ENCODE results near the gene TTC7B.

Gene TTC7B

DNA sequence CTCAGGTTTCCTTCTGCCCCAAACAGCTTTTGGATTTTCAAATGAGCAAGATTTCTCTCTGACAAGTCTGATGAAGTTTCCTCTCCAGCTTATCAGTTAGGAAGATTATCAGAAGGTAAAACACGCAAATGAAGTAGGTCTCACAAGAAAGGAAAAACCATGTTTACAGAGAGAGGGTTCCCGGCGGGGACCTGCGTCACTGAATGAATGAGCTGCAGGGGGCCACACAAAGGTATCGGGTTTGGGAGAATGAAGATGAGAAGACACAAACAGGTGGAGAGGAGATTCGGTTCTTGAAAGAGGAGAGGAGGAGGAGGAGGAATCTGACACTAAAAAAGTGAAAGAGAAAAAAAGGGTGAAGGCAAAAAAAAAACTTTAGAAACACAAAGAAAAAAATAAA, 210.8 kb downstream of the TTC7B start:
- TF ChIP-seq GATA3 (IDR thresholded peaks at IDR 0.05; ENCODE audit: low read depth, low read length), result no peak
- no peak for TF ChIP-seq GATA2 (IDR thresholded peaks at IDR 0.05; ENCODE audit: low read depth, low read length)

DNA sequence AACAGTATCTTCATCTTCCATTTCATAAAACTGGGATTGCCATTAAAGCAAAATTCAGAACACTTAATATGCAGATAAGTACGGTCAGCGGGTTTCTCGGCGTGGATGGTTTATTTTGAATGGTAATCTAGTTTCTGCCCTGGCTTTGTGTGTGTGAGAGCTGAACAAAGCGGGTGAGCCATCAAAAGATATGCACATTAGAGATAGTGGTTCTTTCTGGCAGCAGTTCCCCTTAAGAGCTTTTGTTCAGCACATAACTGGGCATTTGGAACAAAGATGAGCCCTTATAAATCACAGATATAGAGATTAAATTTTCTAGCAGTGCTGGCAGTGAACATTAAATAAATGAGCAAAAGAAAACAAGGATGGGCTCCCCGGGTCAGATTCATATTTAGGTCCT, 211.9 kb downstream of the TTC7B start:
- TF ChIP-seq GATA2 (IDR thresholded peaks at IDR 0.05; ENCODE audit: low read depth, low read length), result peak; percentile 81
- peak; percentile 66 for TF ChIP-seq GATA3 (IDR thresholded peaks at IDR 0.05; ENCODE audit: low read depth, low read length)

DNA sequence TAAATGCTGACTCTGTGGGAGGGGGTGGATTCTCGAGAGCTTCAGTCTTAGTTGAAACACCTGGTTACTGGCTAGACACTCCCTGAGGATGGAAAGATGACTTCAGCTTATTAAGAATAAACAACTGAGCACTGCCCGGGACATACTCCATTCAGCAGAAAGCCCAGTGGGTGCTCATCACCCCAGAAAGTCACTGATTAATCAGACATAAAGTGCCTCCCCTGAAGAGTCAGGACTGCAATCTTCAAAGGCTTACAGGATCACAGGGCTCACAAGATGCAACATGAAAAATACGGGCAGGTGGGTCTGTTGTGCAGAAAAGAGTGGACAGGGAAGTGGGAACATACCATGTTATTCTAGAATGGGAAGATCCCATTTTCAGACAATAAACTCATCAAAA, 212.4 kb downstream of the TTC7B start:
- no peak for TF ChIP-seq GATA2 (IDR thresholded peaks at IDR 0.05; ENCODE audit: low read depth, low read length)
- no peak for TF ChIP-seq GATA3 (IDR thresholded peaks at IDR 0.05; ENCODE audit: low read depth, low read length)

DNA sequence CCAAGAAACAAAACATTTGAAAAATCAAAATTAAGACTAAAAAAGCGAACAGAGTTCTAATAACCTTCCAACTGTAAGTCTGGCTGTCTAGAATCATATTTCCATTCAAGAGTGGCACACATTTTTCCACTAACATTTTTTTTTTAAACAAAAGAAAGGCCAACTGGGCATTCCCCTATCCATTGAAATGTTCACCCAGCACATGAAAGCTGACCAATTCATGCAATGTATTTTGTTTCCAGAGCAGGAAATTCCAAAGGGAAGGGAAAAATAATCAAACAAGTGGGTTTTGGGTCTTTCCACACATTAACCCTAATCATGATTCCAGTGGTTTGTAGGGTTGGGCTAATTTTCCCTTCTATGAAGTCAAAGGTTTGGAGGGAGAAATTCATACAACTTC, 212.9 kb downstream of the TTC7B start:
- TF ChIP-seq GATA2 (IDR thresholded peaks at IDR 0.05; ENCODE audit: low read depth, low read length) (no peak), GATA3 (IDR thresholded peaks at IDR 0.05; ENCODE audit: low read depth, low read length) (no peak)

DNA sequence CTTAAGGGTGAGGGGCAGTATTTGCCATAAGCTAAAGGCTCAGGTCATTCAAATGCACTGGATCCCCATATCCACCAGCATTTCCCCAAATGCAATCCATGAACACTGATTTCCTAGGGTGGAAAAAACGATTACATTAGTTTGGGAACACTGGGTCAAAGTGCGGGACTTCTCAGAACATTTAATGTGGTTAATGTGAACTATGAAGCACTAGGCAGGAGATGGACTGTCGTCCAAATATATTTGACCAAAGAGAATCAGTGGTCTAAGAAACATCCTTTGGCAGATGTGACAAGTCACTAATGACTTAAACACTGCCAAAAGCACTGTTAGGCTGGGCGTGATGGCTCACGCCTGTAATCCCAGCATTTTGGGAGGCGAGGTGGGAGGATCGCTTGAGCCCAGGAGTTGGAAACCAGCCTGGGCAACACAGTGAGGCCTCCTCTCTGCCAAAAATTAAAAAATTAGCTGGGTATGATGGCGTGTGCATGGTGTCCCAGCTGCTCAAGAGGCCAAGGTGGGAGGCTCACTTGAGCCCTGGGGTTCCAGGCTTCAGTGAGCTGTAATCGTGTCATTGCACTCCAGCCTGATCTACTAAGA, 214.0 kb downstream of the TTC7B start:
- TF ChIP-seq GATA3 (IDR thresholded peaks at IDR 0.05; ENCODE audit: low read depth, low read length), result no peak
- no peak for TF ChIP-seq GATA2 (IDR thresholded peaks at IDR 0.05; ENCODE audit: low read depth, low read length)

DNA sequence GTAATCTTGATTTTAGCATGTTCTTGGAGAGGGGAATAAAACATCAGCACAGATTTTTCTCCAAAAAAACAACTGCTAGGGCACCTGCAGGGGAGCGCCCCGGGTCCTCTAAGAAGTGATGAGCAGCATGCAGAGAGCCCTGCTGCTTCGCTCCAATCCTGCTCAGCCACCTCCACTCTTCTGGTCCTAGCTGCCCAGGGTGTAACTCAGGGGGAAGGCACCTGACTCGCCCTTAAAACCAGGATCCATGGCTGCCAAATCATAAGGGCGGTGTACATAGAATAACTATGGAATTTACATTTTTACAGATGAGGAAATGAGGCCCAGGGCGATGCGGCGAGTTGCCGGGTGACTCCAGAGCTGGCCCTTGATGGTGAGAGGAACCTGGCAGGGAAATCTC, 214.7 kb downstream of the TTC7B start:
- TF ChIP-seq GATA3 (IDR thresholded peaks at IDR 0.05; ENCODE audit: low read depth, low read length), result no peak
- no peak for TF ChIP-seq GATA2 (IDR thresholded peaks at IDR 0.05; ENCODE audit: low read depth, low read length)

DNA sequence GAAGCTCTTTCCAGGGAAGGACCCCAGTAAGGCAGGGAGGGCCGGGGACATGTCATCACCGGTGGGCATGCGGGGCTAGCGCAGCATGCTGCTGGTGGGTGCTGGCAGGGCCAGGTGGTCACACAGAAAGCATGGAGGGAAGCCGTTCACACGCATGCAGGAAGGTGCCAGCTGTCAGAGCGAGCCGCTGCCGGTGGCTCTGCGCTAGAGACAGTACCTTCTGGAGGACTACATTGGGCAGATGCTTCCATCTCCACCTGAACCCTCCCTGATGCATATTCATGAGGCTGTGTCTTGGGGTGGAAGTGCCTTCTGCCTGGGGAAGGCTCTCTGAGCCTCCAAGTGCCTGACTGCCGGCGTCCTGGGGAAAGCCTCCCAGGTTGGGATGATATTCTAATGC, 215.6 kb downstream of the TTC7B start:
- TF ChIP-seq GATA2 (IDR thresholded peaks at IDR 0.05; ENCODE audit: low read depth, low read length) (no peak), GATA3 (IDR thresholded peaks at IDR 0.05; ENCODE audit: low read depth, low read length) (no peak)

DNA sequence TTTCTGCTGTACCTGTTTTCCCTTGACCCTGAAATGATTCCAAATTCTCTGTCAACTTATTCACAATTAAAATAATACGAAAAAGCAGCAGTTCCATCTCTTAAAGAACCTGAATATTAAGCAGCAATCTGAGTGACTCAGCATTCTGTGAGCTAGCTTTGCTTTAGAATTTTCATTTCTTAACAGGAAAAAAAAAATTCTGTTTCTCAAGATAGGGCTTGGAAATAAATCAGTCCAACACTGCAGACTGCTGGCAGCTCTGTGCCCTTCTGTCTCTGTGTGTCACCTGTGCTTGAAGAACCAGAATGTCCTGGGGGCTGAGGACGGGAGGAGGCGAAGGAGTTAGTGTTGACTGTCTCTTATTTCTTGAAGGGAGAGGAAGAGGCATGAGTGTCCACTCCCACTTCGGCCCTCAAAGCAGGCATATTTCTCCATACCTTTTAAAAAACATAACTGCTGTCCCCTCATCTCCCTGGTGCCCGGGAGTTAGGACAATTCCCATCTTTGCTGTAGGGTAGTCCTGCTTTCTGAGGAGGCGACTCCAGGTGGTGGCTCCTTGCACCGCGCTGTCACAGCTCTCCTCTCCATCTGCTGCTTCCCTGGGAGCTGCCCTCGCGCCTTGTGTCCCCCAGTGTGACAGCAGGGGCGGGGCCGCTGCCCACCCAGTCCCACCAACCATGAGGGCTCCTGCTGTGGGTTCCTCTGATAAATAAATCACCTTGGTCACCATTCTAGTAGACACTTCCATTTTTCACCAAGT, 216.3 kb downstream of the TTC7B start:
- TF ChIP-seq GATA2 (IDR thresholded peaks at IDR 0.05; ENCODE audit: low read depth, low read length) (no peak), GATA3 (IDR thresholded peaks at IDR 0.05; ENCODE audit: low read depth, low read length) (no peak)

DNA sequence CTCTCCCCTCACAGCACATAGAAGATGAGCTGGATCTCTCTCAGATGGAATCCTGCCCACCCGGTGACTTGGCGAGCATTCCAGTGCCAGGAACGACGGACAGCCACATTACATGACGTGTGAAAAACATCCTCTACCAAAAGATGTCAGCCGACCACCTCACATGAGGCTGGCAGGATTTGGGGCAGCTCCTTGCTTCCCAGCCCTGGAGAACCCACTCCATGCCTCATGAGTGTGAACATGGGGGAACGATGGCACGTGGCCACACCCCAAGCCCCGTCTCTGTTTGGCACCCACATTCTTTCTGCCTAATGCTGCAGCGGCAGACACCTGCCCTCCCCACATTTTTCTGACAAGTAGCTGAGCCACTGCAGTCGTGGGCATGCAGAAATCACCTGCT, 216.9 kb downstream of the TTC7B start:
- TF ChIP-seq GATA3 (IDR thresholded peaks at IDR 0.05; ENCODE audit: low read depth, low read length), result no peak
- TF ChIP-seq GATA2 (IDR thresholded peaks at IDR 0.05; ENCODE audit: low read depth, low read length), result no peak

DNA sequence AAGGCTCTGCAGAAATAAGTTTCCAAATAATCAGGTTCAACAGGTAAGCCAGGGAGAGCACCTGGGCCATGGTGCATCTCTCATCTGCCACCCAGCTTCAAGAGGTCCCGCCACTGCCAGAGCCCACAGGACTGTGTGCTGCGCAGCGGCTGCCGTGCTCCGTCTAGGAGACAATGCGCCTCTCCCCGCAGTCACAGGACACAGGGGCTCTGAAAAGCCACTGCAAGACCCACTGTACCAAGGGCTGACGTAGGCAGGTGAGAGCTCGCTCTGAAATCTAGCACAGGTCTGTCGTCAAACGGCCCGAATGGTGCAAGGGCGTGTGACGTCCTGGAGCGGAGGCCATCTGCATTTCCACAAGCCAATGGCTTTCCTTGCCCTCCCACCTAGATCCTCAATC, 218.3 kb downstream of the TTC7B start:
- no peak for TF ChIP-seq GATA2 (IDR thresholded peaks at IDR 0.05; ENCODE audit: low read depth, low read length)
- no peak for TF ChIP-seq GATA3 (IDR thresholded peaks at IDR 0.05; ENCODE audit: low read depth, low read length)

DNA sequence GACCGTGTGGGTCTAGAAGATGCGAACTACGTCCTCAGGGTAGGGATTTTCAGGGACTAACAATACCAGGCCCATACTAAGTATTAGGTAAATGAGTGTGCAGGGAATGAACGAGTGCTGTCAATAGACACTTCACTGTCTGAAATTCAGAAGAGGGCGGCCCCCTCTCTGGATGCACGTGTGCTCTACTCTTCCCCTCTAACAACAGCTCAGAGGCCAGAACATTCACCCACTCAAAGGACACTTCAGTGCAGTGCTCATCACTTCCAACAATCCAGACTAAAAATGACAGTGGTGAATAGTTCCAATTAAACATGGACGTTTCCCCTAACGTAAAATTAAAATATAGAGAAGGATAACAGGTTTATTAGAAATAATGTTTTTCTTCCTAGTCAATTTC, 219.5 kb downstream of the TTC7B start:
- TF ChIP-seq GATA2 (IDR thresholded peaks at IDR 0.05; ENCODE audit: low read depth, low read length), result no peak
- TF ChIP-seq GATA3 (IDR thresholded peaks at IDR 0.05; ENCODE audit: low read depth, low read length), result no peak

DNA sequence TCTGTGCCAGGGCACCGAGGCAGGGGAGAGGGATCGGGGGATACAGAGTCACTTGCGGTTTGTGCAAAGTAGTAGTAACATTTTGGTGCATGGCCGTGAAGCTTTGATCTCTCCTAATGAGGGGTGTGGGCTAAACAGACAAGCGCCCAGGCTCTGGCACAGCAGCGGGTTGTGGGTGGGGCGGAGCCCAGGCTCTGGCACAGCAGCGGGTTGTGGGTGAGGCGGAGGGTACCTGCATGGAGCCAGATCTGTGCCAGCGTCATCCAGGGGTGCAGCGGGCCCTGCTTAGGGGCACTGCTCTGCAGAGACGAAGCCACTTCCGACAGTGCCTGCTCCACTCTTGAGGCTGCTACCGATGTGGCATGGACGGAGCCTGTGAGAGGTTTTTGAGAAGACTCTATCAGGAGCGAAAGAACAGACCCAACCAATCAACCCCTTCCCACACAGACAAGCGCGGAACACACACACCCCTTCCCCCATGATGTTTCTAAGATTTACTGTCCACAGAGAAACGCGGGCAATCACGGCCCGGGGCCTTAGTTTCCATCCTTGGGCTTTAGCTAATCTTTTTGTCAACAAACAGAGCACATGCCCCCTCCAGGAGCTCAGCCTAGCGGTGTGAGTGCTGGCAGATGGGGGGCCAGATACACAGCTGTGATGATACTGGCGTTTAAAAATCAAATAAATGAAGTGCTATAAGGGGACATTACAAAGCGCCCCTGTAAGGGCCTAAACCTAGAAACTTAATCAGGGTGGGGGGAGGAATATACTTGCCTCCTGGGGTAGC, 222.8 kb downstream of the TTC7B start:
- TF ChIP-seq GATA2 (IDR thresholded peaks at IDR 0.05; ENCODE audit: low read depth, low read length) (peak; percentile 72), GATA3 (IDR thresholded peaks at IDR 0.05; ENCODE audit: low read depth, low read length) (no peak; the same call in 1 of the 2 replicates)

DNA sequence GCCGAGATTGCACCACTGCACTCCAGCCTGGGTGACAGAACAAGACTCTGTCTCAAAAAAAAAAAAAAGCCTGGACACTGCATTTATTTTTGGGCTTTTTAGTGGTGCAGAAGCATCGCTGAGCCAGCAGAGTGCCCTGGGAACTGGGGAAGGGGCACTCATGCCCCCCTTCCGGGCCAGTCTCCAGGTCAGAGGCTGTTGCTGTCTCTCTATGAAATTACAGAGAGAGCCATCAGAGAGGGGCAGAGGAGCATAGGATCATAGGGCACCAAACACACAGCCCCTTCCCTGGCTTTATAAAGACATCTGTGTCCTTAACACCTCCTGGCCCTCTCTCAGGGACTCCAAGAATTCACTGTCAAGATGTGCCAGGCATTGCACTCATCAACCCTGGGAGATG, 223.6 kb downstream of the TTC7B start:
- TF ChIP-seq GATA2 (IDR thresholded peaks at IDR 0.05; ENCODE audit: low read depth, low read length) (no peak), GATA3 (IDR thresholded peaks at IDR 0.05; ENCODE audit: low read depth, low read length) (no peak)

DNA sequence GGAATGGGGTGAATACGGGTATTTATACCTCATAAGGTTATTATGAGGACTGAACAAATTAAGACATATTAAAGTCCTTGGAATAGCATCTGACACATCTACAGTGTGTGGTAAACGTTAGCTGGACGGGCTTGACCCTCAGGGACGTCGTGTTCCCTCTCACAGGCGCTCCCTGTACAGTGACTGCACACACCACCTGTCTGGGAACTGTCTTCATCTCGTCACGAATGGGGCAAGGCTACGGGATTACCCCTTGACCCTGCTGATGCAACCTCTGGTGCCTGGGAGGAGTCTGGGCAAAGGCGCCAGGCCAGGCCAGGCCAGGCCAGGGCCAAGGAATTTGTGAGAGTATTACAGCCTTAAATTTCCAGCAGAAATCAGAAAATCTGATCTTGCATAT, 228.3 kb downstream of the TTC7B start:
- TF ChIP-seq GATA3 (IDR thresholded peaks at IDR 0.05; ENCODE audit: low read depth, low read length) (no peak), GATA2 (IDR thresholded peaks at IDR 0.05; ENCODE audit: low read depth, low read length) (no peak)
